Right ventricle myocardium superior (tissue), 1 donor: ENCODE results near the gene ZBTB48. TPM values are rescaled to one million over a fixed set of nuclear protein-coding genes. Genes with fewer than 3 reads are reported as not detected.
A peak's percentile ranks its signal among the peaks of the same experiment; 100 is the strongest.

Experiments used
- ATAC-seq: fragments of 200-7000 bp; cut with Tn5 transposase; one replicate; pipeline ENCODE4 v1.9.1; 2020; ENCODE audit warnings: mild to moderate bottlenecking; ENCODE audit not compliant: poor library complexity
- DNase-seq: peaks from one replicate; pipeline ENCODE4 v3.0.0-alpha.2; 2020
- intact Hi-C: fragments of 100-400 bp; cut with DNase I; formaldehyde crosslinking; loops from one replicate; pipeline ENCODE4 v1.11.2; 2022
- total RNA-seq: library from RNA; stranded (reverse); fragmentation: NEBNext Ultra II Directional; extraction: Animal tissue kit (Norgen Biotek cat#: 25700); gene quantifications from one replicate; pipeline ENCODE4 v1.2.1, GENCODE V29; 2021
- donor health status: DM: no; HTN: yes; CAD: no; lungs with severe emphysema.

ZBTB48 gene
- total RNA-seq, 1 donor from 2014 or later = 11.7 TPM

DNA sequence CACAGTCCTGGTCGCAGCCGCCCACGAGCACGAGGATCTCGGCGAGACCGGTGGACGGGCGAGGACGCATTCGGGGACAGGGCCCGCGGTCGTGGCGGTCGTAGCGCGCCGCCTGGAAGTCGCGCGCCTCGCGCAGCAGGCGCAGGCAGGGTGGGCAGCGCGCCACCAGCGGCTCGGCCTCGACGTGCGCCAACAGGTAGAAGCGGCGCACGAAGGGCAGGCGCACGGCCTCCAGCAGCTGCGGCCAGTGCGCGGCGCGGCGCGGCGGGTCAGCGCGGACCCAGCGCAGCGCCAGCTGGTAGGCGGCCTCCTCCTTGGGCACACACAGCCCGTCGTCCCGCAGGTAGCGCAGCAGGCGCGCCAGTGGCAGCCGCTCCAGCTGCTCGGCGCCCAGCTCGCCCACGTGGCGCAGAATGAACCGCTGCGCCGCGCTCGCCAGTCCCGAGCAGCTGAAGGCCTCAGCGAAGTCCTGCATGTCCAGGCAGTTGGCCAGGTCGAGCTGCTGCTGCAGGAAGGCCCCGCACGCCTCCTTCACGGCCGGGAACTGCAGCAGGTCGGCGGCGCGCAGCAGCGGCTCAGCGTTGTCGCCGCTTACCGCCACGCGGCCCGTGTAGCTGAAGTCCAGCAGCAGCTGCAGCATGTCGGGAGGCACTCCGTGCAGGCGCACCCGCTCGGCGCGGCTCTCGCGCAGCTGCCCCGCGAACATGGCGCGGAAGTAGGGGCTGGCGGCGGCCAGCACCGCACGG is 22.3 kb downstream of the ZBTB48 start:
- peak; percentile 27 for ATAC-seq
- peak; percentile 73 for DNase-seq
- intact Hi-C loops = no loop called here

DNA sequence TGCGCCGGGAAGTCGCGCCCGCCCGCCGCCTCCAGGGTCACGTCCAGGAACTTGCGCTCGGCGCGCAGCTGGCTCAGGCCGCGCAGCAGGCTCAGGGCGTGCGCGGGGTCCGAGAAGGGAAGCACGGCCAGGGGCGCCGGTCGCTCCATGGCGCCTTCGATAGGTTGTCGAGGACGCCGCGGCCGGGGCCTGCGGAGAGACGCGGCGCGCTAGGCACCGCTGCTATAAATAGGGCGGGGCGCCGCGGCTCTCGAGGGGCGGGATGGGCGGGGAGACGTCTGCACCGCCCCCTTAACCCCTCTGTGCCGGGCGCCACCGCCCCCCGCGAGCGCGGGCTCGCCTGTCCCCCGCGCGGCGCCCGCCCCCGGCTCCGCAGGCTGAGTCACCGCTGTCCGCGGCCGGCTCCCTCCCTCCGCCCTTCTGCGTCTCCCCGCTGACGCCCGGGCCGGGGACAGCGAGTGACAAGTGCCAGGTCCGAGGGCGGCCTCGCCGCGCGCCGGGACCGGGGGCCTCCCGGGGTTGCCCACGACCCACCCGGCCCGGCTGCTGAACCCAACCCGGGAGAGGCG is 23.0 kb downstream of the ZBTB48 start, which contains the start of gene KLHL21:
Gene KLHL21, minus strand, starts transcription at position 201 of the 569 bp plus-strand sequence. Its CDS starts 52 bp downstream, at position 149.
- peak; percentile 81 for ATAC-seq
- intact Hi-C loops = no loop called here

DNA sequence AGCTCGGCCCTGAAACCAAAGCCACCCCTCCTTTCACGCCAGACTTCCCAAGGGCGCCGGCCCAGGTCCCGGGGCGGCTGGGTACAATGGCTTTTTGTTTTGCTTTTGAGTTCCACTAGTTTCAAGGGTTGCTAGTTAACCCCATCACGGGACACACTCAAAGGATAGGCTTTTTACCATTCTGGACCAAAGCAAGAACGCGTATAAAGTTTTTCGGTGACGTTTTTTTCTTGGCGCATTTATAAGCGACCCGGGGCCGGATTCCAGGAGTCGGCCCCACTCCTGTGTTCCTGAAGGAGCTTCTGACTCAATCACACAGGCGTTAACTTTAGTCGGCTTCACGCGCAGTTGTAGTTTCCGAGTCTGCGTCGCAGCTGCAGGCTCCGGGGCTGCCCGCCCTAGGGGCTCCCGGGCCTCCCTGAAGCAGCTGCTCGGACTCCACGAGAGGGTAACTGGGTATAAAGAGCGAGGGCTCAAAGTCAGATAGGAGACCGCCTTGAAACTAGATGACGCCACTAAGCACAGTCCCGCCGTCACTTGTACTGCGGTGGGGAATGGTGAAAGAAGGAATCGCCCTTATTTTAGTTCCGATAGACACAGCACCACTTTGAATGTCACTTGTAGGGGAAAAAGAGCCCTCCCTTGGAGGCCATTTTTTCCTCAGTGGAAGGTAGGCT is 23.6 kb downstream of the ZBTB48 start:
- ATAC-seq (peak; percentile 18), DNase-seq (peak; percentile 75)
- intact Hi-C loops = no loop called here

More for the DNA sequence above, 23.0 kb downstream of the ZBTB48 start, which contains the start of gene KLHL21:
- DNase-seq = peak; percentile 94

DNA sequence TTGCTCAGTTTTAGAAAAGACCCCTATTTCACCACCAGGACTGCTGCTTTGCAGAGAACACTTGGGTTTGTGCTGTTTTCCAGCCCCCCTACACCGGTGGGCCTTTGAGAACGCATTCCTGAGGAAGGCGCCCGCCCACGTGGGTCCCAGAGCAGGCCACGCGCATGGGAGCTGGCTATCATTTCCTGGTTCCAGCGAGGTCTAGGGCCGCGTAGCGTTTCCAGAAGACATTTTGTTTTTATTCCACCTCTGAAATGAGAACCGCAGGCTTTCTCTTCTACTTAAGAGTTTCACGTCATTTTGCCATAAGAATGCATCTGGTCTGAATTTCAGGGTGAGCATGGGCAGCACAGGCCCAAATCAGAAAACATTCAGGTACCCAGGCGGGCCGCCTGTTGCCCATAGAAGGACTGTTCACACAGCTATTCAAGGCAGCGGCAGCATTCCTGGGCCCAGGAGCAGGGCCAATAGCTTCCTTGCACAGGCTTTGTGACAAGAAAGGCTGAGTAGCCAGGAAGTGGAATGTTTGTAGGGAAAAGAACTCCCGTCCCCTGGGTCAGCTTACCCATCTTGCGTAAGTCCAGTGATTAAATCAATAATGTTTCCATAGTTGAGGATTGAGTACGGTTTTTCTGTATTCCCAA is 24.2 kb downstream of the ZBTB48 start:
- peak; percentile 89 for DNase-seq
- ATAC-seq = peak; percentile 36
- intact Hi-C loops = no loop called here

DNA sequence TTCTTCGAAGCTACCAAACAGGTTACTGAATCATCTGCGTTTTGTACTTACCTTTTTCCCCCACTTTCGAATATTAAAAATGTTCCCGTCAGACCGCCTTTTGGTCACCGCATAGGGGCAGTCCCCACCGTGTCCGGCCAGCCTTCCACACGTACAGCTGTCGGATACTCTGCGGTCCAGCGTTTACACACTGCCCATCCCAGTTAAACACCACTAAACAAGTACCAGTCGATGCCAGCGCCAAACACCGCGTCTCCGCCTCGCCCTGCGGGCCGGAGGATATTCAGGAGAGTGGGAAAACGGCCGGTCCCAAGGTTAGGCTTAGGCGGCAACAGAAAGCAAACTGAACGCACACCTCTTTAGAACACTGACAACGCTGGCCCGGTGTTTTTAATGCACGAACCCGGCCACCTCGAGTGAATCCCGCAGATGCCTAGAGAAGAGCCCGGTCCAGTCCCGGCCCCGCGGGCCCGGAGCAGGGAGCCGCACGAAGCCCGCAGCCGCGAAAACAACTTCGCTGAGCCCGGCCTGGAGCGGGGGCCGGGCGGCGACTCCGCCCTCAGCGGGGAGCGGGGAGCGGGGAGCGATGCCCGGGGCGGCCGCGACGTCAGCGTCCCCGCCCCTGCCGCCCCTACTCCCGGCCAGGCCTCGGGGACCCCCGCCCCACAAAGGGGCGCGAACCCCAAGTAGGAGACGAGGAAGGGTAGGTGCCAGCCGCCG is 33.0 kb downstream of the ZBTB48 start:
- DNase-seq (peak; percentile 67), ATAC-seq (peak; percentile 74)
- intact Hi-C loops = no loop called here

DNA sequence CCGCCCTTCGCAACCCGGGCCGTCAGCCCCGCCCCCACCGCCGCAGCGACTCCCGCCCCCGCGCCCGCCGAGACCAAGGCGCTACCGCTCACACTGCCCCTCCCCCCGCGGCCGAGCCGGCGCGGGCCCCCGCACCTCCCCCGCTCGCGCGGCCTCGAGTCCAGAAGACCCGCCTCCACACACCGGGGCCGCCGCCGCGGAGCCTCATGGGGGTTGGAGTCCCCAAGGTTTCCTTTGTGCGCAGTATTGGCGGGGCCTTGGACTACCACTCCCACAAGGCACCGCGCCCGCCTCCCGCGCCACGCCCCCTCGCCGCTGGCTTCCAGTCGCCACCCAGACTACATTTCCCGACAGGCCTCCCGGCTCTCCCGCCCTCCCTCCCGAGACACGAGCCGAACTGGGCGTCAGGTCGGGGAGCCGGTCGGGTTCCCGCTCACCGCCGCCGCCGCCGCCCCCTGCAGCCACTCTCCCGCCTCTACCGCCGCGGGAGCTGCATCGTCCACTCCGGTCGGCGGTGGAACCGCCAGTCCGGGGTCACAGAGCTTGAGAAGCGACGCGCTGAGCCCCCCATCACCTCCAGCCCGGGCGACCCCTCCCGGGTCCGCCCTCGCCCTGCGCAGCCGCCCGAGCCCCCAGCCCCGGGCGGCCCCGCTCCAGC is 33.7 kb downstream of the ZBTB48 start, which contains the start of gene PHF13:
Gene PHF13, plus strand, starts transcription at position 371 of the 658 bp plus-strand sequence. CDS start 336 bp downstream, outside the sequence.
- ATAC-seq (peak; percentile 95), DNase-seq (peak; percentile 100)
- intact Hi-C loops = no loop called here

DNA sequence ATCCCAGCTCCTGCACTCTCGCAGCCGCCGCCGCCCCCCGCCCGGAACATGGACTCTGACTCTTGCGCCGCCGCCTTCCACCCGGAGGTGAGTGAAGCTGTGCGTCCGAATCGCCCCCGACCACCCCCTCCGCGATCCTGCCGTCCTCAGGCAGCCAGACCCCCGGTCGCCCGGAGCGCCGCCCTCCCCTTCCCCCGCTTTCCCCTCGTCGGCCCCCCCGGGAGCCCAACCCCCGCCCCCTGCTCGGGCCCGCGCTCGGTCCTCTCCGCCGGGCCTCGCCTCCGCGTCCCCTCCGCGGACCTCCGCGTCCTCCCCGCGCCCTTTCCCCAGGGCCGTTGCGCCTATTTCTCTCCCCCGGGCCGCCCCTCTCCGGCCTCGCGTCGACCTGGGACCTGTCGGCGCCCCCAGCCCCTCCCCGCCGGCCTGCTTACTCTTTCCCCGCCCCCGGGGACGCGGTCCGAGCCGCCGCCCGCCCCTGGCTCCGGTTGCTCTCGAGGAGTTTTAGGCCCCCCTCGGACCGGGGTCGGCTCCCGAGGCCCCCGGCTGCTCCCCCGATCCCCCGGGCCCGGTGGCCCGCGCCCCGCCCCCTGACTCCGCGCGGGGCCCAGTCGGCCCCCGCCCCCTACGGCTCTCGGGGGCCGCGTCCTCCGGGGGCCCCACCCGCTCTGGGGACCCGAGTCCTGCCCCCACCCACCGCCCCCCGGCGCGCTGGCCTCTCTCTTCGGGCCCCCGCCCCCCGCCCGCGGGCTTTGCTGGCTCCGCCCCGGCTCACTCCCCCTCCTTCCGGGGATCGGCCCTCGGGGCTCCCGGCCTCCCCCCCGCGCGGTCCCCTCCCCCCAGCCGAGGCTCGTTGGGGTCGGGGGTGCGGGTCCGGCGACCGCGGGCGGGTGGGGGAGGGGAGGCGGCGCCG is 34.5 kb downstream of the ZBTB48 start:
- intact Hi-C loops = no loop called here
- DNase-seq (peak; percentile 71), ATAC-seq (peak; percentile 11)

DNA sequence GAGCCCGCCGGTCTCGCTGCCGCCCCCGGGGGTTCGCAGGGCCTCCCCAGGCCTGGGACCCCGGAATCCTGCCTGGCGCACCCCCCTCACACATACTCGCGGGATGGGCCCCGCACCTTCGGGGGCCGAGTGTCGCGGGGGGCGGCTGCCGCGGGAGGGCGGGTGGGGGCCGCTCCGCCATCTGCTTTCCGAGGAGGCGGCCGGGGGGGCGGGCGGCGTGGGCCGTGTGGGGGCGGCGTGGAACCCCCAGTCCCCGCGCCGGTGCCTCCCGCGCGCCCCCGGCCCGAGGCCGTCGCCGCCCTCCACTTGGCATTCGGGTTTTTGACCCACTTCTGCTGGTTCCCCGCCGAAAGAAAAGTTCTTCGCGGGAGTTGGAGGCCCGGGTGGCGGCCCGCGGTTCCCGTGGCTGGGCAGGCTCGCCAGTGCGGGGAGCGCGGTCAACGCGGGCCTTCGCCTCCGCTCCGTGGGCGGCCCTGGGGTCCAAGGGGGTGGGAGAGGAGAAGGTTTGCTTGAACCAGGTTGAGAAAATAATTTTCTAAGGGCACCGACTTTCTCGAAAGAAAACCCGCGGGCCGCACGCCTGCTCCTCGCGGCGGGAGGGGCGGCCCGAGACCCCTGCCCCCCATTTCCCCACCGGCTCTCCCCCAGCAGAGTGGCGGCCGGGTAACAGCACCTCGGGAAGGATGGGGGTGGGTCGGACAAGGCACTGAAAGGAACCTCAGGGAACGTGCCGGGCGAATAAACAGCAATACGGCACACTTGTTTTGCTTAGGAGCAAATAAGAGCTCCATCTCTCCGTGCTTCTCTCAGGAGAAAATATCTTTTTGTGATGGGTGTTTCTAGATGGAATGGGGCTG is 35.4 kb downstream of the ZBTB48 start:
- ATAC-seq (no peak), DNase-seq (no peak)
- intact Hi-C loops = no loop called here

DNA sequence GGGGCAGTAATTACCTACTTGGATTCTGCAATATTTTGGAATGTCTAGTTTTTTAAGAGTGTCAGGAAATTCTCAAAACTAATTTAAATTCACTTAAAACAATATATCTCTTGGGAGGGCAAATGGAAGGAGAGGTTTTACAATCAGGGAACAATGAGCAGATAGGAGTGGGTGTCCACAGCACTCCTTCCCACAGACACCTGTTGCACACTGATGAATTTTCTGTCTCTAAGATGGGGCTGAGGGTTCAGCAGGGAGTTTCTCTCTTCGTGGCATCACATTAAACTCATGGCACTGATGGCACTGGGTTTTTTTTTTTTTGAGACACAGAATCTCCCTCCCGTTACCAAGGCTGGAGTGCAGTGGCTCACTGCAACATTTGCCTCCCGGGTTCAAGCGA is 39.3 kb downstream of the ZBTB48 start:
- ATAC-seq = no peak
- DNase-seq = no peak
- intact Hi-C loops = no loop called here

DNA sequence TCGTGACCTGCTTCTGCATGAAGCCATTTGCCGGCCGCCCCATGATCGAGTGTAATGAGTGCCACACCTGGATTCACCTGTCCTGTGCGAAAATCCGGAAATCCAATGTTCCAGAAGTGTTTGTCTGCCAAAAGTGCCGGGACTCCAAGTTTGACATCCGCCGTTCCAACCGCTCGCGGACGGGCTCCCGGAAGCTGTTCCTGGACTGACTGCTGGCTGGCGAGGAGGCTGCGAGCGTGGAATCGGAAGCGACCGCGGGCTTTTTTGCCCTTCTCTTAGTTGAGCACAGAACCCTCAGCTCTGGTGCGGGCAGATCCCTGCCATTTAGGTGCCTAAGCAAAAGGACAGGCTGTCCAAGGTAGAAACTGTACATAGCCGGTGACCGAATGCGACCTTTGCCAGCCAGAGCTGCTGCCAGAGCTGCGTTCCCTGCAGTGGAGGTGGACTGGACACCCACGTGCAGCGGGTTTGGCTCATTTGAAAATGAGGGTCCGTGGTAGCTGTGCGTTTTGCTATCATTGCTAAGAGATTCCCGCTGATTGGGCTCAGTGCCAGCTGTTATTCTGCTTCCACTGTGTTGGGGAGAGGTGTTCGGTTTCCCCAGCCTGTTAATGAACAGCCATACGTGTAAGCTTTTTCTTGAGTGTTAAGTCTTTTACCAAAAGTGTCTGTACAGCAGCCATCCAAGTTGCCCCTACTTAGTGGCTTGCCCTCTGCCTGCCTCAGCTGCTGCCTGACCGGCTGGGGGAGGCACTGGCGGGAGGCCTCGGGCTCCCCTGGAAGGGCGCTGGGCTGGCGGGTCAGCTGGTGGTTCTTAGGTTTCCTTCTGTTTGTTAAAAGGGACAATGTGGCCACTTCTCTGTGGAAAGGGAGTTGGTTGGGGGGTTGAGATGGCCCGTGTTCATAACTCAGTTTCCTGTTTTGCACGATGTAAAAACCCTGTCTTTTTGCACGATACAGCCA is 41.9 kb downstream of the ZBTB48 start:
- ATAC-seq = no peak
- intact Hi-C loops = no loop called here
- DNase-seq = no peak

DNA sequence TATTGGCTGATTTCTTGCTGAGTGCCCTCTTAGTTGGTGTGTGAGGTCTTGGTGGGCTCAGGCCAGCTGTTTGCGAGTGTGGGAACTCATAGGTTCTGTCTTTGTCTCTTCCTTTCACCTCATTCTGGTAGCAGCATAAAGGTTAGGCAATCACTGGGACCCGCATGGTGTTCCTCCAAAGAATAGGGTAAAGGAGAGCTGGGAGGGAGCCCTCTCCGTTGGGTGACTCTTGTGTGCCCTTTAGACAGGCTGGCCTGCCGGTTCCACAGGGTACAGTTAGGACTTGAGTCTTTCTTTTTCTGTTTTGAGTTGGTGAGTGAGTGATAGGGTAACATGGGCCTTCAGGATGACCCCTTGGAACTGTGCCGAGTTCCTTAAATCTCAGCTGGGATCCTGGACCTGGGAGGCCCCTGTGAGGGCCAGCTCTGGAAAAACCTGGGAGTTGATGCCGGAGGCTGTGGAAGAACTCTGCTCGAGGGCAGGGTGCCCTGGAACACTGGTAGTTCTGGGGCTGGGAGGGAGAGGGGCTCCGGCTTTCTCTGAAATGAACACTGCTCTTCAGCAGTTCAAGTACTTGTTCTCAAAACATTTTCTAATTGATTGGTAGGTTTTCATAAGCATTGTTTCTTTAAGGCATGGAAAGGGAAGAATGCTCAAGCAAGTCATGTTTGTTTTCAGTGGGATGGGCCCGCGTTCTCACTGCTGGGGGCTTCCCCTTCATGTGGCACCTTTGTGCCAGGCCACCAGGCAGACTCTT is 42.8 kb downstream of the ZBTB48 start:
- no peak for DNase-seq
- no peak for ATAC-seq
- intact Hi-C loops = no loop called here

DNA sequence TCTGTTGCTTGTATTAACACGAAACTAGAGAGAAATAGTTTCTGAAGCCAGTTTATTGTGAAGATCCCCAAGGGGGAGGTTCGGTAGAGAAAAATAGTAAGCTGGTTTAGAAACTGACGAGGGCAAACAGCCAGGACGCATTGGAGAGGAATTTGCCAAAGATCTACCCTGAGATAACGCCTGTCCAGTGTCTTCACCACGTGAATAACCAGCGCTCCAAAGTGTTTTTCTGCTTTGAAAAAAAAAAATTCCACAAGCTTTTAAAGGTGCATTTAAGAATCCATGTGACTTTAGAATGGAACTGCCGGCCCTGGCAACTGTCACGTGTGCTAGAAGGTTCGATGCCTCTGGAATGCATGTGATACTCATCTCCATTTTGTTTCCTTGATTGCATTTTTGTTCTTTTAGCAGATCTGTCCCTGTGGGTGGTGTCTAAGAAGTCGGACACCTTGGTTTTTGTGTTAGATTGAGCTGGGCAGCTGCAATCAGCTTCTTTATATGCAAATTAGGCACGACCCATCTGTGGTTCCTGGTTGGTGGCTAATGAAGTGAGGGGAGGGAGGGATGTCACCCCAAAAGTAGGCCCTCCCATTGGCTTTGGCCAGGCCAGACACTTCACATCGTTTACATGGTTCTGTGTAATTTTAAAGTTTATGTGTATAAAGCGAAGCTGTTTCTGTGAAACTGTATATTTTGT is 43.6 kb downstream of the ZBTB48 start:
- ATAC-seq = no peak
- intact Hi-C loops = no loop called here

DNA sequence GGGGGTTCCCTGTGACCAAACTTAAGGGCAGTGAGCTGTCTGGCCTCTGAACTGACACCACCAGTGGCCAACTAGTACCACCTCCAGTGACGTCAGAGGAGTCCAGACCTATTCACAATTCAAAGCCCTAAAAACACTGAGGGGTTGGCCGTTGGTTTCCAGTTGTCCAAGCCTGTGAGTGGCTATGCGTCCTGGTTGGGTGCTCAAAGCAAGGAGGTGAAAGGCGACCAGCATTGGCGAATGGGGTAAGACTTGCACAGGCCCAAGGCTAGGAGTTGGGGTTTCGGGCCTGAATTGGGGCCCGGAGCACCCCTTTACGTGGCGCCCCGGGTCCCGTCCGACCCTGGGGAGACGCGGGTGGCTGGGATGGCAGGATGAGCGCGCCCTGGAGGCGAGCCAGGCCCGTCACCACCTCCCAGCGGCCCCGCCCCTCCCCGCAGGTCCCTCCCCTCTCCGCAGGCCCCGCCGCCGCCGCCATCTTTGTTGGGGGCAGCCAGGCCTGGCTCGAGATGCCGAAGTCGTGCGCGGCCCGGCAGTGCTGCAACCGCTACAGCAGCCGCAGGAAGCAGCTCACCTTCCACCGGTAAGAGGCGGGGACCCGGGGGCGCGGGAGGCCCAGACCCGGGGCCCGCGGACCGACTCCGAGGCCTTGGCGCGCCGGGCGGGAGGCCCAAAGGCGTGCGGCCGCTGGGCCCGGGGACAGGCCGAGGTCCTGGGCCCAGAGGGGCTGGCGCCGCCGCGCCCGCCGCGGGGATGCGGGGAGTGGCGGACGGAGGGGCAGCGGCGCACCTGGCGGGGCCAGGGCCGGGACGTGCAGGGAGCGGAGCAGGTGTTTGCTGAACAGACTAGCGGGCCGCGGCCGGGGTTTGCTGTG is 45.2 kb downstream of the ZBTB48 start, which contains the start of gene THAP3:
Gene THAP3, plus strand, starts transcription at position 159 of the 874 bp plus-strand sequence. Its CDS starts 351 bp downstream, at position 510.
- ATAC-seq (peak; percentile 96), DNase-seq (peak; percentile 93)
- intact Hi-C loops = no loop called here

More for the DNA sequence above, 43.6 kb downstream of the ZBTB48 start:
- DNase-seq = no peak
